Naive thymus-derived CD8-positive, alpha-beta T cell (primary cell): ENCODE measurements around the gene BARX1. TPM values are rescaled to one million over a fixed set of nuclear protein-coding genes. Genes with fewer than 3 reads are reported as not detected.

ENCODE experiments used
- ATAC-seq, 2 donors: fragments of 150-1000 bp; cut with Tn5 transposase in 1 of 2; sonication (Bioruptor Pico), chemical (Tn5 transposase) in 1 of 2; 1 replicate in 1 of 2; 2 replicates in 1 of 2; pipeline ENCODE4 v1.10.0; 2021; ENCODE audit warnings: mild to moderate bottlenecking in 2 of 2, moderate library complexity in 2 of 2
- POLR2A ChIA-PET: fragments of 350-600 bp; sonication (Branson Sonifier 250); formaldehyde crosslinking; loops from one replicate; lab custom pipeline; 2021; ENCODE audit warnings: antibody characterized with exemption; lab: Charles Lee
- DNase-seq, 10 donors: peaks; one replicate each; pipeline versions ENCODE4 v3.0.0 to v3.0.0-alpha.2; 2020 to 2022
- H3K27ac Mint-ChIP-seq, 10 donors: one replicate each; pipeline ENCODE4 v1.8.0; 2020 to 2022; ENCODE audit warnings: mild to moderate bottlenecking in 10 of 10, mixed read lengths in 10 of 10, moderate library complexity in 4 of 10, inconsistent platforms in 1 of 10
- H3K27me3 Mint-ChIP-seq, 5 donors: one replicate each; pipeline ENCODE4 v1.8.0; 2021 to 2022; ENCODE audit warnings: mixed read lengths in 5 of 5
- H3K36me3 Mint-ChIP-seq, 3 donors: one replicate each; pipeline ENCODE4 v1.8.0; 2020 to 2022; ENCODE audit warnings: mixed read lengths in 3 of 3, mild to moderate bottlenecking in 2 of 3, inconsistent platforms in 1 of 3
- H3K4me1 Mint-ChIP-seq, 4 donors: one replicate each; pipeline ENCODE4 v1.8.0; 2021 to 2022; ENCODE audit warnings: mixed read lengths in 4 of 4
- H3K4me3 Mint-ChIP-seq, 10 donors: one replicate each; pipeline ENCODE4 v1.8.0; 2020 to 2022; ENCODE audit warnings: mild to moderate bottlenecking in 10 of 10, mixed read lengths in 10 of 10, moderate library complexity in 6 of 10, inconsistent platforms in 1 of 10
- H3K9me3 Mint-ChIP-seq, 9 donors: one replicate each; pipeline ENCODE4 v1.8.0; 2020 to 2022; ENCODE audit warnings: mixed read lengths in 9 of 9, mild to moderate bottlenecking in 3 of 9, inconsistent platforms in 1 of 9, moderate library complexity in 1 of 9
- polyA plus RNA-seq, 3 donors: library from polyadenylated mRNA; unstranded; fragments of 300-500 nt; fragmentation: Illumina TruSeq; gene quantifications; one replicate each; pipeline ENCODE4 v1.2.3, GENCODE V29; 2021
- total RNA-seq, 8 experiments: library from RNA in 2 of 8; stranded (reverse) in 2 of 8; gene quantifications; one replicate each; pipeline ENCODE4 v1.2.3 and lab custom pipeline; 2021 to 2026

Gene BARX1, protein sequence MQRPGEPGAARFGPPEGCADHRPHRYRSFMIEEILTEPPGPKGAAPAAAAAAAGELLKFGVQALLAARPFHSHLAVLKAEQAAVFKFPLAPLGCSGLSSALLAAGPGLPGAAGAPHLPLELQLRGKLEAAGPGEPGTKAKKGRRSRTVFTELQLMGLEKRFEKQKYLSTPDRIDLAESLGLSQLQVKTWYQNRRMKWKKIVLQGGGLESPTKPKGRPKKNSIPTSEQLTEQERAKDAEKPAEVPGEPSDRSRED
- total RNA-seq = not detected
- polyA plus RNA-seq = not detected
- 0 to 0.71 (median 0.04) reads per million in 6 experiments for total RNA-seq (lab: John Stamatoyannopoulos, UW)

DNA sequence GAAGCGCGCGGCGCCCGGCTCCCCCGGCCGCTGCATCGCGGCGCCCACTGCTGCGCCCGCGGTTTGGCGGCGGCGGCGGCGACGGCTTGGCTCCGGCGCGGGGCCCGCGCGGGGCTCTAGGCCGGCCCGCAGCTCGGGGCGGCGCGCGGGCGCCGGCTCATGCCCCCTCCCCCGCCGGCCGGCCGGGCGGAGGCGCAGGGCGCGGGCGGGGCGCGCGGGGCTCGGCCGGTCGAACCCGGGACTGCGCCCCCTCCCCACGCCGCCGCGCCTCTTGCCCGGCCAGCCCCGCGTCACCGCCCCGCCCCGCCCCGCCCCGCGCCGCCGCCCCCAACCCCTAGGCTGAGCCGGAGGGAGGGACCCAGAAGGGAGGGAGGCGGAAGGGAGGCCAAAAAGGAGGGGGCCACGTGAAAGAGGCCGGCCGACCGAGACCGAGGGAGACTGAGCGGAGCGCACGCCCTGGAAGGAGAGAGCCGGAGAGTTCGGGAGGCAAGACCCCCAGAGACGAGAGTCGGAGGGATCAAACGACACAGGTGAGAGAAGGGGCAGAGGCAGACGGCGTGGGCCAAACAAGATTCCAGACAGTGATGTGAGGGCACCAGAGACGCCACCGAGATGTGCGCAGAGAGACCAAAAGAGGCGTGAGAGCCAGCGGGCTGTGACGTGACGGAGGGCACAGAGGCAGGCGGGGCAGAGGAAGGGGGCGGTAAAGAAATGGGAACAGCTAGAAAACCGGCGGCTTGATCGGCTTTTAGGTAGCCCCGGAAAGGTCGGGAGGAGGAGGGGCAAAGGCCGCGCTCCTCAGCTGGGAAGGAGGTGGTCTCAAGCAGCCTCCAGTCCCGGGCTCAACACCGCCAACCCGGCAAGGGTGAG lies at the start of gene BARX1:
Gene BARX1, minus strand, starts transcription at position 245 of the 870 bp plus-strand sequence. Its CDS starts 209 bp downstream, at position 36.
- peaks cover 23 to 68% (median 56%) of the 10 kb centered on the region in 4 donors for H3K4me1 Mint-ChIP-seq

DNA sequence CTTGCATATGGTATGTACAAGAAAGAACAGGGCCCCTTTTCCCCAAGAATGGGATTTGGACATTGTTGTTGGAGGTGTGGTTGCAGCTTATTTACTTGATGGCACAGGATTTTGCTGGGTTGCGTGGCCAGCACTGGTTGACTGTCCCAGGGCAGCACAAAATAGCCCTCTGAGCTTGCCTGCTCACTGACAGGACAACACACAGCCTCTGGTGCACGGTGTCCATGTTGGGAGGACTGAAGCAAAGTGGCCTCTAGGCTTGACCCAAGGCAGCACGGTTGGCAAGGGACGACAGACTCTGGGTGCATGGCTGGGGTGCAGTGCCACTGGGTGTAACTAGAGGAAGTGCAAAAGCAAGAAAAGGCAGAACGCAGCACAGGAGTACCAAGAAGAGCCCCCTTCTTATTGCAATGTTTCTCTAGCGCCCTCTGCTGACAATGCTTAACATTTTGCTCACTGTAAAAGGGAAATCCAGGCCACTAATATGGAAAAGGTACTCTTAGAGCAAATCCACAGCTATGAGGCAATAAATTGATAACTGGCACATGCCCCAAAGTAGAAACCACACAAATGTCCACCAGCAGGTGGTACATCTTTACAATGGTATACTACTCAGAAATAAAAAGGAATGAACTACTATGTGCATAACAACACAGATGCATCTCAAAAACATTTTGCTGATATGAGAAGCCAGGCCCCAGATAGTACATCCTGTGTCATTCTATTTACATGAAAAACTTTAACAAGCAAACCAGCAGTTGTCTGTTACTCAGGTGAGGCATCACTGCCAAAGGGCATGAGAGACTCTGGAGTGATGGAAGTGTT lies 47.4 kb upstream of the BARX1 start:
- peaks cover 0 to 3% (median 1%) of the 10 kb centered on the region in 4 donors for H3K4me1 Mint-ChIP-seq

More for the DNA sequence above, at the start of gene BARX1:
- ATAC-seq (peak; percentile 43 to 68), DNase-seq (peak in 6 of 10 donors; percentile 26 to 51 (median 31))
- H3K36me3 Mint-ChIP-seq = peaks cover 0 to 7% (median 3%) of the 10 kb centered on the region in 3 donors
- H3K9me3 Mint-ChIP-seq = no peaks in the 10 kb centered on the region
- peak within 1 kb of the TSS in 3 of 10 donors; percentile 25 to 76 (median 40) for H3K27ac Mint-ChIP-seq
- peak within 1 kb of the TSS; percentile 66 to 85 (median 79) for H3K4me3 Mint-ChIP-seq
- POLR2A ChIA-PET = no interaction called here
- H3K27me3 Mint-ChIP-seq = peaks cover 30 to 94% (median 58%) of the 10 kb centered on the region in 5 donors

DNA sequence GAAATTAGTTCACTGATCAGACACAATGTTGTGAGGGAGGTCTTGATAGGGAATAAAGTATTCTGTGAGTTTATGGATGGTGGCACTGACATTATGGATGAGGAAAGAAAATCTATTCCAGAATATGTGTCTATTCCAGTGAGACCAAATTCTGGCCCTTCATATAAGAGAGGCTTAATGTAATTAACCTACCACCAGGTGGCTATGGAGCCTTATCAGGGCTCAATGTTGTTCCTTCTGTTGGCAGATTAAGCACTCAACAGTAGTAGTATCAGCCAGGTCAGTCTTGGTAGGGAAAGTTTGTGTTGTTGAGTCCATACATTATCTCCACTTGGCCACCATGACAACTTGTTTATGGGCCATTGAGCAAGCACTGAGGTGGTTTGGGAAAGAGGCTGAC lies 41.7 kb upstream of the BARX1 start:
- peaks cover 0 to 4% (median 0%) of the 10 kb centered on the region in 3 donors for H3K36me3 Mint-ChIP-seq
- POLR2A ChIA-PET = no interaction called here

More for the DNA sequence above, 47.4 kb upstream of the BARX1 start:
- H3K27me3 Mint-ChIP-seq = peaks cover 2 to 17% (median 13%) of the 10 kb centered on the region in 5 donors
- ATAC-seq (peak in 1 of 2 donors; percentile 45), DNase-seq (peak in 6 of 10 donors; percentile 12 to 24 (median 20))
- H3K9me3 Mint-ChIP-seq = peaks cover 0 to 11% (median 4%) of the 10 kb centered on the region in 9 donors
- H3K27ac Mint-ChIP-seq = no peak overlapping the region
- peaks cover 0 to 5% (median 0%) of the 10 kb centered on the region in 3 donors for H3K36me3 Mint-ChIP-seq
- POLR2A ChIA-PET = no interaction called here
- no peak overlapping the region for H3K4me3 Mint-ChIP-seq

DNA sequence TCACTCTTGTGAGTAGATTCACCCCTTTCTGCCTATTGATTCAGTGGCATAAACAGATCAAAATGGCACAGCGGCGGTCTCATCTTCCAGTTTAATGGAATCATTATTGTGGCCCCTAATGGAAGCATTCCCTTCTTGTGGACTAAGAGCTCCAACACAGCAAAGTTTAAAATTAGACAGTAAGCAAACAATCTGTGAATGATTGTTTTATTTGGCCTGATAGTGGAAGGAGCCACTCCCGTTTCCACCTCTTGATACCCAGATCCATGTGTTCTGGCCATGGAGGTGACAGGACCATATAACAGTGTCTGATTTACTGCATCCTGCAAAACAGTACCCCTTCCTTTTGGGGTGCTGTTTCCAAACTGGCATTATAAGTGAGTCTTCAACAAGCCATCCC lies 41.2 kb upstream of the BARX1 start:
- POLR2A ChIA-PET = no interaction called here
- Mint-ChIP-seq H3K9me3 (peaks cover 0 to 11% (median 4%) of the 10 kb centered on the region in 9 donors), H3K36me3 (peaks cover 0 to 5% (median 0%) of the 10 kb centered on the region in 3 donors), H3K4me1 (no peaks in the 10 kb centered on the region), H3K27me3 (peaks cover 0 to 24% (median 8%) of the 10 kb centered on the region in 5 donors), H3K4me3 (no peak overlapping the region), H3K27ac (no peak overlapping the region)
- ATAC-seq (no peak), DNase-seq (no peak)

More for the DNA sequence above, 41.7 kb upstream of the BARX1 start:
- DNase-seq (no peak), ATAC-seq (no peak)
- peaks cover 0 to 19% (median 6%) of the 10 kb centered on the region in 5 donors for H3K27me3 Mint-ChIP-seq
- no peak overlapping the region for H3K4me3 Mint-ChIP-seq
- peaks cover 0 to 11% (median 3%) of the 10 kb centered on the region in 9 donors for H3K9me3 Mint-ChIP-seq
- H3K4me1 Mint-ChIP-seq = no peaks in the 10 kb centered on the region
- H3K27ac Mint-ChIP-seq = no peak overlapping the region

DNA sequence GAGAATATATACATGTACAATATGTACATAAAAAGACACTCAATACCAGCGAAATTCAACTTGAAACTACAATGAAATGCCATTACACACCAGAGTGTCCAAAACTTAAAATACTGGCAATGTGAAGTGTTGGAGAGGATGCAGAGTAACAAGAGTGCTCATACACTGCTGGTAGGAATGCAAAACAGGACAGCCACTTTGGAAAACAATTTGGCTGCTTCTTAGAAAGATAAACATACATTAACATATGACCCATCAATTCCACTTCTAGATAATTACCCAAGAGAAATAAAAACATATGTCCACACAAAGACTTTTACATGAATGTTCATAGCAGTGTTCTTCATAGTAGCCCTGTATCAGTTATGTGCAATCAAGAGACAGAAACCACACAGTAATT lies 39.4 kb upstream of the BARX1 start:
- POLR2A ChIA-PET = no interaction called here
- Mint-ChIP-seq H3K9me3 (peaks cover 8 to 22% (median 14%) of the 10 kb centered on the region in 9 donors), H3K4me3 (no peak overlapping the region), H3K36me3 (peaks cover 0 to 11% (median 5%) of the 10 kb centered on the region in 3 donors), H3K4me1 (no peaks in the 10 kb centered on the region), H3K27me3 (peaks cover 2 to 38% (median 15%) of the 10 kb centered on the region in 5 donors), H3K27ac (no peak overlapping the region)
- DNase-seq = no peak
- ATAC-seq = no peak

DNA sequence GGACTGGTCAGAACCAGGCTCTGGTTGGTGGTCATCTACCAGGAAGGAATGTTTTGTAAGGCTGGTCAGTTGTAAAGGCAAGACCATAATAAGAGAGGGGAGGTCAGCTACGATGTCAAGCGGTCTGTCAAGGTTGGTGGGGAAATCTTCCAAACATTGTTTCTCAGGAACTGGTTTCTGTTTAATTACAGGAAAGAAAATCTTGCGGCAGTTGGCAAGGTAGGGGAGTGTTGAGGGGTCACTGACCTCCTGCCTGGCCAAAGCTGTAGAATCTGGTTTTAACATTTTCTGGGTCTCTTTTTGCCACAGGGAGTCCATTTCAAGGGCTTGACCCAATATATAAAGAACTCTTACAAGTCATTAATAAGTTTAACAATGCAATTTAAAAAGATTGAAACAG lies 39.0 kb upstream of the BARX1 start:
- POLR2A ChIA-PET = no interaction called here
- Mint-ChIP-seq H3K9me3 (peaks cover 8 to 22% (median 15%) of the 10 kb centered on the region in 9 donors), H3K27me3 (peaks cover 2 to 38% (median 15%) of the 10 kb centered on the region in 5 donors), H3K4me3 (no peak overlapping the region), H3K27ac (no peak overlapping the region), H3K36me3 (peaks cover 0 to 15% (median 5%) of the 10 kb centered on the region in 3 donors), H3K4me1 (no peaks in the 10 kb centered on the region)
- ATAC-seq (no peak), DNase-seq (no peak)

DNA sequence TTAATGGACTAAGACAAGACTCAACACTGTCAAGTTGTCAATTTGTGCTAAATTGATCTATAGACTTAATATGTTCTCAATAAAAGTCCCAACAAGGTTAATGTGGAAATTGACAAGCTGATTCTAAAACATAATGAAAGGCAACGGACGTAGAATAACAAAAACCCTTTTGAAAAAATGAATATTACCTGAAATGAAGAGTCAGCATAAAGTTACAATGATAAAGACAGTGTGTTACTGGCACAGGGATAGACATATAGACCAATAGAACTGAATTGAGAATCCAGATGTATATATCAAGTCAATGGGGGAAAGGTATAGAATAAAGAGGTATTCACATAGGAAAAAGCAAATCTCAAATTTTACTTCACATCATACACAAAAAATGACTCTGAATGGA lies 37.7 kb upstream of the BARX1 start:
- H3K4me1 Mint-ChIP-seq = no peaks in the 10 kb centered on the region
- H3K36me3 Mint-ChIP-seq = peaks cover 0 to 21% (median 3%) of the 10 kb centered on the region in 3 donors
- DNase-seq (no peak), ATAC-seq (no peak)
- peaks cover 3 to 38% (median 15%) of the 10 kb centered on the region in 5 donors for H3K27me3 Mint-ChIP-seq
- peaks cover 10 to 31% (median 23%) of the 10 kb centered on the region in 9 donors for H3K9me3 Mint-ChIP-seq
- no peak overlapping the region for H3K27ac Mint-ChIP-seq
- POLR2A ChIA-PET = no interaction called here
- H3K4me3 Mint-ChIP-seq = no peak overlapping the region

DNA sequence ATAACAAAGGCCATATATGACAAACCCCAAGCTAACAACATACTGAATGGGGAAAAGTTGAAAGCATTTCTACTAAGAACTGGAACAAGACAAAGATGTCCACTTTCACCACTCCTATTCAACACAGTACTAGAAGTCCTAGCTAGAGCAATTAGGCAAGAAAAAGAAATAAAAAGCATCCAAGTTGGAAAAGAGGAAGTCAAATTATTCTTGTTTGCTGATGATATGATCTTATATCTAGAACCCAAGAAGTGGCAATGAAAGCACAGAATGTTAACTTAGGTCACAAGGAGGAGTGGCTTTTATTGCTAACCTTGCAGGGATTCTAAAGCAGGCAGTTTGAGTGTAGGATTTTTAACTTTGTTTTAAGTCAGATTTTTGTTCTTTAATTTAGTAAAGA lies 35.3 kb upstream of the BARX1 start:
- H3K27ac Mint-ChIP-seq = no peak overlapping the region
- POLR2A ChIA-PET = no interaction called here
- H3K4me3 Mint-ChIP-seq = no peak overlapping the region
- ATAC-seq (no peak), DNase-seq (no peak)
- peaks cover 5 to 41% (median 18%) of the 10 kb centered on the region in 3 donors for H3K36me3 Mint-ChIP-seq
- peaks cover 6 to 59% (median 30%) of the 10 kb centered on the region in 5 donors for H3K27me3 Mint-ChIP-seq
- H3K4me1 Mint-ChIP-seq = no peaks in the 10 kb centered on the region
- H3K9me3 Mint-ChIP-seq = peaks cover 12 to 52% (median 43%) of the 10 kb centered on the region in 9 donors

DNA sequence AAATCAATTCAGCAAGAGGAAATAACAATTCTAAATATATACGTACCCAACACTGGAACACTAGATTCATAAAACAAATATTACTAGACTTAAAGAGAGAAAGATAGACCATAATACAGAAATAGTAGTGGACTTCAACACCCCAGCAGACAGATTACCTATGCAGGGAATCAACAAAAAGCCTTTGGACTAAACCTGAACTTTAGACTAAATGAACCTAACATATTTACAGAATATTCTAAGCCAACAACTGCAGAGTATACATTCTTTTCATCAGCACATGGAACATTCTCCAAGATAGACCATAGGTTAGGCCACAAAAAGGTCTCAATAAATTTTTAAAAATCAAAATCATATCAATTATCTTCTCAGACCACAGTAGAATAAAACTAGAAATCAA lies 32.9 kb upstream of the BARX1 start:
- no peak for DNase-seq
- Mint-ChIP-seq H3K4me1 (no peaks in the 10 kb centered on the region), H3K9me3 (peaks cover 12 to 72% (median 46%) of the 10 kb centered on the region in 9 donors), H3K27ac (no peak overlapping the region), H3K27me3 (peaks cover 9 to 46% (median 30%) of the 10 kb centered on the region in 5 donors), H3K36me3 (peaks cover 5 to 58% (median 20%) of the 10 kb centered on the region in 3 donors), H3K4me3 (no peak overlapping the region)
- no peak for ATAC-seq
- POLR2A ChIA-PET = no interaction called here

DNA sequence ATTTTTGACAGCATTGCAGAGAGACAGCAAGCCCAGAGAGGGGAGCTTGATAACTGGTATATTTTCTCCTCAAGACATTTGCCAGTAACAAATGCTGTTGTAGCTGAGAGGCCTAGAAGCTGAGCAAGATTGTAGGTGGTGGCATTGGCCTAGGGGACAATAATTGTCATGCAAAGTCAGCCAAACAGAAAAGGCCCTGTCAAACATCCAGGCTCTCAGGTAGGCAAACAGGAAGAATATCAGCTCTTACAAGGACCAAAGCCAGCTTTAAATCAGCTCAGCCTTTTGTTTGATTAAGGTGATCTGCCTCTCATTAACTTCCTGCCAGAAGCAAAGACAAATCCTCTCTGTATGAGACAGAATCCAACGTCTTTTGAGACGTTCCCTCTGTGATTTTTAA lies 29.7 kb upstream of the BARX1 start:
- H3K4me1 Mint-ChIP-seq = no peaks in the 10 kb centered on the region
- DNase-seq (no peak), ATAC-seq (no peak)
- POLR2A ChIA-PET = no interaction called here
- H3K27ac Mint-ChIP-seq = no peak overlapping the region
- no peak overlapping the region for H3K4me3 Mint-ChIP-seq
- peaks cover 5 to 50% (median 17%) of the 10 kb centered on the region in 3 donors for H3K36me3 Mint-ChIP-seq
- H3K27me3 Mint-ChIP-seq = peaks cover 26 to 40% (median 29%) of the 10 kb centered on the region in 5 donors
- H3K9me3 Mint-ChIP-seq = peaks cover 6 to 63% (median 39%) of the 10 kb centered on the region in 9 donors

DNA sequence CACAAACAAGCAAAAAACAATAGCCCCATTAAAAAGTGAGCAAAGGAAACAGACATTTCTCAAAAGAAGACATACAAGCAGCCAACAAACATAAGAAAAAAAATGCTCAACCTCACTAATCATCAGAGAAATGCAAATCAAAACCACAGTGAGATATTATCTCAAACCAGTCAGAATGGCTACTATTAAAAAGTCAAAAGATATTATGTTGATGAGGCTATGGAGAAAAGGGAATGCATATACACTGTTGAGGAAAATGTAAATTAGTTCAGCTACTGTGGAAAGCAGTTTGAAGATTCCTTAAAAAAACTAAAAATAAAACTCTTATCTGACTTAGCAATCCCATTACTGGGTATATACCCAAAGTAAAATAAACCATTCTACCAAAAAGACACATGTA lies 28.7 kb upstream of the BARX1 start:
- DNase-seq (no peak), ATAC-seq (no peak)
- POLR2A ChIA-PET = no interaction called here
- peaks cover 3 to 55% (median 32%) of the 10 kb centered on the region in 9 donors for H3K9me3 Mint-ChIP-seq
- peaks cover 26 to 50% (median 34%) of the 10 kb centered on the region in 5 donors for H3K27me3 Mint-ChIP-seq
- no peaks in the 10 kb centered on the region for H3K4me1 Mint-ChIP-seq
- no peak overlapping the region for H3K4me3 Mint-ChIP-seq
- no peak overlapping the region for H3K27ac Mint-ChIP-seq
- peaks cover 5 to 41% (median 17%) of the 10 kb centered on the region in 3 donors for H3K36me3 Mint-ChIP-seq

DNA sequence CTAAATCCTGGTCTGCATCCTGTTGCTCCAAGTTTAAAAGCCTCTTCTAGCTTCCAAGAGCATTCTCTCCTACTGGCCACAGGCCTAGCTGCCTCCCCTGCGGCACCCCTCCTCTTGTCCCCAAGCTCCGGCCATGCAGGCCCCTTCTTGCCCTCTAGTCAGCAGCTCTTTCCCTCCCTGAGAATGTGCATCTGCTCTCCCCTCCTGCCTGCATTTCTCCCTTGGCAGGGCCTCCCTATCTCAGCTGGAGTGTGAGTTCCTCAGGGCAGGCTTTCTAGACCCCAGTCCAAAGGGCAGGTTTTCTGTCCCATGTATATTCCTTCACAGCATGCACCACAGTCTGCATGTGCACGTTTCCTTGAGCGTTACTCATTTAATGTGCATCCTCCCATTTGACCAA lies 24.6 kb upstream of the BARX1 start:
- POLR2A ChIA-PET = no interaction called here
- DNase-seq (no peak), ATAC-seq (no peak)
- Mint-ChIP-seq H3K4me3 (no peak overlapping the region), H3K4me1 (no peaks in the 10 kb centered on the region), H3K36me3 (peaks cover 0 to 10% (median 0%) of the 10 kb centered on the region in 3 donors), H3K9me3 (peaks cover 0 to 15% (median 4%) of the 10 kb centered on the region in 9 donors), H3K27ac (no peak overlapping the region), H3K27me3 (peaks cover 22 to 56% (median 34%) of the 10 kb centered on the region in 5 donors)
